Activated T-cell treated with anti-CD3 and anti-CD28 coated beads for 1 hour (primary cell): ENCODE data around the gene ADAM33.

Source experiments
- DNase-seq: peaks from one replicate; pipeline ENCODE4 v3.0.0-alpha.2; 2020; ENCODE audit warnings: low read depth

The ADAM33 gene

GRCh38 chr20:3648951-3649350, 32.9 kb downstream of the ADAM33 start:
- no peak for DNase-seq

GRCh38 chr20:3647473-3647872, 34.3 kb downstream of the ADAM33 start:
- no peak for DNase-seq

GRCh38 chr20:3646651-3647050, 35.2 kb downstream of the ADAM33 start:
- DNase-seq, result no peak

- no peak for DNase-seq
Measured at GRCh38 chr20:3646067-3646440, 35.8 kb downstream of the ADAM33 start.

- DNase-seq, result no peak
Measured at GRCh38 chr20:3645309-3646066, 36.3 kb downstream of the ADAM33 start.

GRCh38 chr20:3640259-3640658, 41.6 kb downstream of the ADAM33 start:
- no peak for DNase-seq

- no peak for DNase-seq
Measured at GRCh38 chr20:3635346-3635745, 46.5 kb downstream of the ADAM33 start.

- no peak for DNase-seq
Measured at GRCh38 chr20:3633913-3634478, 47.8 kb downstream of the ADAM33 start.

GRCh38 chr20:3632311-3633004, 49.4 kb downstream of the ADAM33 start:
- DNase-seq, result no peak

- no peak for DNase-seq
Measured at GRCh38 chr20:3631534-3631933, 50.3 kb downstream of the ADAM33 start.

GRCh38 chr20:3630429-3630828, 51.4 kb downstream of the ADAM33 start:
- DNase-seq, result no peak

- DNase-seq, result no peak
Measured at GRCh38 chr20:3629893-3630292, 51.9 kb downstream of the ADAM33 start.

GRCh38 chr20:3628502-3629314, 53.1 kb downstream of the ADAM33 start:
- DNase-seq, result no peak

- DNase-seq, result no peak
Measured at GRCh38 chr20:3627476-3627875, 54.3 kb downstream of the ADAM33 start.

GRCh38 chr20:3622406-3622805, 59.4 kb downstream of the ADAM33 start:
- DNase-seq, result no peak

GRCh38 chr20:3621111-3621510, 60.7 kb downstream of the ADAM33 start:
- no peak for DNase-seq
